H1 (cell line): Measurements from ENCODE around the gene SLC7A8. TPM values are rescaled to one million over a fixed set of nuclear protein-coding genes. Genes with fewer than 3 reads are reported as not detected.

Experiments used
- CTCF ChIA-PET: fragments of 300-600 bp; sonication (Branson Sonifier 250); formaldehyde crosslinking; loops from one replicate; lab custom pipeline; 2021; ENCODE audit not compliant: partially characterized antibody; lab: Charles Lee
- POLR2A ChIA-PET: fragments of 300-600 bp; sonication (Branson Sonifier 250); formaldehyde crosslinking; loops from one replicate; lab custom pipeline; 2021; ENCODE audit warnings: inconsistent platforms; ENCODE audit not compliant: partially characterized antibody; lab: Charles Lee
- DNase-seq, 2 experiments: peaks; one replicate each; pipeline versions ENCODE4 v3.0.0 to v3.0.0-alpha.2; 2010 to 2022; ENCODE audit warnings: low spot score in 2 of 2, low read depth in 1 of 2, mixed read lengths in 1 of 2
- FAIRE-seq: peaks from 2 replicates; lab custom pipeline; 2011; peaks lifted over from hg19 to GRCh38; lab: Jason Lieb, UNC
- H2AFZ ChIP-seq: 2 replicates; pipeline ENCODE4 v1.8.1; 2012; ENCODE audit warnings: low read length, inconsistent platforms
- H2AK5ac ChIP-seq: 2 replicates; pipeline ENCODE4 v1.6.1; 2013; ENCODE audit warnings: low read depth, low read length
- H2BK120ac ChIP-seq: replicated peaks from 2 replicates; pipeline ENCODE3; 2013; ENCODE audit warnings: low read depth, low read length, inconsistent platforms
- H2BK12ac ChIP-seq: 2 replicates; pipeline ENCODE4 v1.6.1; 2013; ENCODE audit warnings: low read depth, low read length
- H2BK15ac ChIP-seq: 2 replicates; pipeline ENCODE4 v1.6.1; 2013; ENCODE audit warnings: low read length
- H2BK20ac ChIP-seq: 2 replicates; pipeline ENCODE4 v1.6.1; 2013; ENCODE audit warnings: low read length
- H2BK5ac ChIP-seq: 2 replicates; pipeline ENCODE4 v1.6.1; 2013; ENCODE audit warnings: low read depth, low read length
- H3K14ac ChIP-seq: 2 replicates; pipeline ENCODE4 v1.6.1; 2013; ENCODE audit warnings: inconsistent platforms; ENCODE audit not compliant: insufficient read length
- H3K18ac ChIP-seq: 2 replicates; pipeline ENCODE4 v1.6.1; 2013; ENCODE audit warnings: low read length; ENCODE audit errors: extremely low read depth
- H3K23ac ChIP-seq: 2 replicates; pipeline ENCODE4 v1.6.1; 2013; ENCODE audit warnings: inconsistent platforms; ENCODE audit not compliant: insufficient read length
- H3K23me2 ChIP-seq: 2 replicates; pipeline ENCODE4 v1.6.1; 2013; ENCODE audit warnings: low read depth, low read length
- H3K27ac ChIP-seq: 2 replicates; pipeline ENCODE4 v1.6.1; 2011; ENCODE audit warnings: low read depth, low read length, inconsistent platforms
- H3K27me3 ChIP-seq, 4 experiments: replicated peaks in 1 of 4; 1 replicate in 1 of 4; 2 replicates in 3 of 4; pipeline versions ENCODE4 v1.6.1 to v1.8.1; 2011 to 2013; ENCODE audit warnings: low read length in 3 of 4, mild to moderate bottlenecking in 3 of 4, inconsistent platforms in 2 of 4, mixed read lengths in 2 of 4, moderate library complexity in 1 of 4; ENCODE audit not compliant: control insufficient read depth in 3 of 4, insufficient read depth in 3 of 4; ENCODE audit errors: extremely low read depth in 1 of 4
- H3K36me3 ChIP-seq, 4 experiments: 2 replicates each; pipeline versions ENCODE4 v1.6.1 to v1.8.1; 2011 to 2013; ENCODE audit warnings: mild to moderate bottlenecking in 4 of 4, low read length in 3 of 4, moderate library complexity in 2 of 4, control low read depth in 1 of 4, inconsistent platforms in 1 of 4; ENCODE audit not compliant: insufficient read depth in 4 of 4, control insufficient read depth in 2 of 4
- H3K4ac ChIP-seq: replicated peaks from 2 replicates; pipeline ENCODE3; 2013; ENCODE audit warnings: low read length, low read depth, mixed read lengths, inconsistent platforms; ENCODE audit not compliant: insufficient read length
- H3K4me1 ChIP-seq, 4 experiments: replicated peaks in 1 of 4; 1 replicate in 1 of 4; 2 replicates in 3 of 4; pipeline versions ENCODE4 v1.6.1 to v1.8.1; 2011 to 2013; ENCODE audit warnings: low read length in 3 of 4, inconsistent platforms in 2 of 4, mixed read lengths in 1 of 4; ENCODE audit not compliant: insufficient read depth in 4 of 4, control insufficient read depth in 3 of 4
- H3K4me2 ChIP-seq, 2 experiments: 2 replicates each; pipeline versions ENCODE4 v1.6.1 to v1.8.1; 2011 to 2013; ENCODE audit warnings: low read depth in 2 of 2, low read length in 2 of 2, control low read depth in 1 of 2, inconsistent platforms in 1 of 2, mild to moderate bottlenecking in 1 of 2; ENCODE audit not compliant: insufficient read depth in 1 of 2
- H3K4me3 ChIP-seq, 4 experiments: fragments of 200-600, 300-600 bp in 1 of 4; sonication (generic), shearing (Covaris generic), sonication (Bioruptor Twin) in 1 of 4; 2 replicates each; pipeline versions ENCODE4 v1.5.1 to v1.8.1; 2011 to 2016; ENCODE audit warnings: low read length in 4 of 4, low read depth in 3 of 4, control low read depth in 2 of 4, inconsistent platforms in 2 of 4, mild to moderate bottlenecking in 2 of 4, mixed read lengths in 1 of 4, moderate library complexity in 1 of 4; ENCODE audit not compliant: insufficient read depth in 2 of 4; ENCODE audit errors: extremely low read depth in 1 of 4
- H3K56ac ChIP-seq: replicated peaks from 2 replicates; pipeline ENCODE3; 2013; ENCODE audit warnings: low read depth, mild to moderate bottlenecking, mixed read lengths, low read length, inconsistent platforms; ENCODE audit not compliant: insufficient read length
- H3K79me1 ChIP-seq: 2 replicates; pipeline ENCODE4 v1.6.1; 2013; ENCODE audit warnings: low read depth, low read length, control low read depth
- H3K79me2 ChIP-seq, 2 experiments: 2 replicates each; pipeline versions ENCODE4 v1.6.1 to v1.8.1; 2012 to 2013; ENCODE audit warnings: low read length in 2 of 2, mild to moderate bottlenecking in 2 of 2, inconsistent platforms in 1 of 2; ENCODE audit not compliant: insufficient read depth in 2 of 2, control insufficient read depth in 1 of 2
- H3K9ac ChIP-seq, 4 experiments: replicated peaks in 1 of 4; 1 replicate in 1 of 4; 2 replicates in 3 of 4; pipeline versions ENCODE4 v1.6.1 to v1.8.1; 2011 to 2013; ENCODE audit warnings: low read depth in 3 of 4, low read length in 3 of 4, control low read depth in 2 of 4, mild to moderate bottlenecking in 2 of 4, moderate library complexity in 2 of 4, inconsistent platforms in 1 of 4; ENCODE audit errors: extremely low read depth in 1 of 4
- H3K9me3 ChIP-seq, 2 experiments: 2 replicates each; pipeline versions ENCODE4 v1.6.1 to v1.8.1; 2012 to 2013; ENCODE audit warnings: mild to moderate bottlenecking in 2 of 2, moderate library complexity in 2 of 2, control low read depth in 1 of 2, inconsistent platforms in 1 of 2, low read depth in 1 of 2, low read length in 1 of 2, mixed read lengths in 1 of 2; ENCODE audit not compliant: insufficient read depth in 2 of 2
- H4K20me1 ChIP-seq, 2 experiments: replicated peaks in 1 of 2; 2 replicates each; pipeline versions ENCODE3 to v1.8.1; 2011 to 2013; ENCODE audit warnings: inconsistent platforms in 2 of 2, low read length in 2 of 2, mild to moderate bottlenecking in 1 of 2; ENCODE audit not compliant: insufficient read depth in 2 of 2, control insufficient read depth in 1 of 2
- H4K5ac ChIP-seq: 2 replicates; pipeline ENCODE4 v1.6.1; 2013; ENCODE audit warnings: low read length, low read depth, mixed read lengths, inconsistent platforms; ENCODE audit not compliant: insufficient read length
- H4K8ac ChIP-seq: 2 replicates; pipeline ENCODE4 v1.8.0; 2013; ENCODE audit warnings: mild to moderate bottlenecking, moderate library complexity, low read length, inconsistent platforms; ENCODE audit not compliant: insufficient read depth; ENCODE audit errors: extremely low read depth
- H4K91ac ChIP-seq: replicated peaks from 2 replicates; pipeline ENCODE3; 2013; ENCODE audit warnings: low read length, mixed read lengths, inconsistent platforms; ENCODE audit not compliant: insufficient read length
- BCL11A ChIP-seq, 2 experiments: IDR thresholded peaks; one replicate each; pipeline ENCODE4 v1.6.1; 2011; ENCODE audit warnings: low read depth in 2 of 2, low read length in 2 of 2, mild to moderate bottlenecking in 2 of 2
- KDM4A ChIP-seq: IDR thresholded peaks from one replicate; pipeline ENCODE4 v1.7.1; 2012; ENCODE audit warnings: low read depth, mild to moderate bottlenecking, moderate library complexity, low read length, inconsistent platforms; ENCODE audit not compliant: severe bottlenecking
- RNF2 ChIP-seq: fragments of 200-900, 300-1000 bp; sonication (generic); IDR thresholded peaks from 2 replicates; pipeline ENCODE4 v1.7.1; 2016; ENCODE audit warnings: borderline replicate concordance, low read depth, mild to moderate bottlenecking, antibody characterized with exemption, low read length; ENCODE audit not compliant: poor library complexity, severe bottlenecking; ENCODE audit errors: missing control alignments
- SP2 ChIP-seq: IDR thresholded peaks from 2 replicates; pipeline ENCODE4 v1.6.1; 2012; ENCODE audit warnings: mild to moderate bottlenecking, low read length, inconsistent platforms
- SUZ12 ChIP-seq: fragments of 200-600 bp; sonication (generic); IDR thresholded peaks from 2 replicates; pipeline ENCODE4 v1.6.1; 2012; ENCODE audit warnings: mild to moderate bottlenecking, inconsistent platforms, low read length, moderate library complexity, mixed read lengths
- WGBS, 2 experiments: shearing (Covaris generic) in 1 of 2; methylation state at CpG; one replicate each; pipeline versions ENCODE4 v1.1.6 to v1.1.7; 2013 to 2015; ENCODE audit warnings: low lambda C conversion rate in 2 of 2, mixed read lengths in 2 of 2, inconsistent platforms in 1 of 2, low coverage in 1 of 2, missing lambda C conversion rate in 1 of 2; ENCODE audit not compliant: insufficient replicate concordance in 2 of 2, insufficient coverage in 1 of 2, insufficient read length in 1 of 2; ENCODE audit errors: extremely low coverage in 1 of 2, missing lambda C conversion rate in 1 of 2; 5-methylcytosine and 5-hydroxymethylcytosine counted together
- polyA plus RNA-seq, 7 experiments: library from polyadenylated mRNA; depleted of rRNA in 3 of 7; stranded (reverse) in 5 of 7; unstranded in 2 of 7; fragments of >200 nt in 5 of 7; fragments of 200-250 nt in 2 of 7; gene quantifications; 1 replicate in 5 of 7; 2 replicates in 1 of 7; 4 replicates in 1 of 7; pipeline versions ENCODE4 v1.2.1 to v1.2.3, GENCODE V29; 2011 to 2013; ENCODE audit warnings: missing spikeins in 2 of 7, mixed read lengths in 2 of 7
- total RNA-seq: library from RNA; stranded (reverse); fragmentation: NEBNext Ultra II Directional; extraction: Animal tissue kit (Norgen Biotek cat#: 25700); gene quantifications from 2 replicates; pipeline ENCODE4 v1.2.1, GENCODE V29; 2021
- TF ChIP-seq, protein P1 (sequence below), 3 experiments: IDR thresholded peaks; 1 replicate in 2 of 3; 2 replicates in 1 of 3; pipeline versions ENCODE4 v1.5.1 to v1.6.1; 2011; ENCODE audit warnings: low read length in 3 of 3, mild to moderate bottlenecking in 3 of 3, inconsistent platforms in 2 of 3, low read depth in 1 of 3, moderate library complexity in 1 of 3; ENCODE audit not compliant: insufficient read depth in 1 of 3; ENCODE audit errors: control extremely low read depth in 1 of 3

SLC7A8 gene
- total and polyA plus RNA-seq, 2 of the 8 experiments (the other 6 are each of a cell fraction or from before 2014, with no cell fraction given) = 182 to 204 TPM

DNA sequence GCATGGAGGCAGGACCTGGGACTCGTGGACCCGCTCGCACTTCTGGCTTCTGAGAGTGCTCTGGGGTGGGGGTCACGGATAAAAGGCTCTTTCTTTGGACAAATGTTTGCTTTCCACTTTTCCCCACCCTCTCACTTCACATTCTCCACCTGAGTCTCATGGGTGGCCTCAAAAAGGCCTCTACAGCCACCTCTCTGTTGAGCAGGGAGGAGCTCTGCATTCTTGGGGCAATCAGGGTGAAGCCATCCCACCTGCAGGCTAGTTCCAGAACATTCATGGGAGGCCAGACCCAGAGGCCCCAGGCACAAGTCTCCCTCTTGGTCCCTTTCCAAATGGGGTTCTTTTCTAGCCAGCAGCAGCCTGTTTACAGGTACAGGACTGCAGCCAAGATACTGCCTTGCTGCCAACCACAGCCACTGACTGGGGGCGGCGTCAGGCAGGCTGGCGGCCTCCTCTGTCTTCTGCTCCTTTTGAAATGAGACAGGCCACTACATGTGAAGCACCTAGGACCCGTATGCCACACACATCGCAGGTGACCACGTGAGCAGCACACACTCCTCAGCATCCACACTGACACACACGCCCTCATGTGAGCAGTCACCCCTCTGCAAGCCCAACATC, 46.2 kb downstream of the SLC7A8 start:
- Histone ChIP-seq H2BK12ac (no peak overlapping the region), H2BK120ac (no peak overlapping the region), H3K27me3 (no peaks in the 10 kb centered on the region), H3K18ac (no peak overlapping the region), H3K9me3 (no peaks in the 10 kb centered on the region), H2BK5ac (no peak overlapping the region), H3K79me2 (no peaks in the 10 kb centered on the region), H3K23ac (no peak overlapping the region), H4K91ac (no peak overlapping the region), H3K14ac (no peak overlapping the region), H4K8ac (no peak overlapping the region), H3K23me2 (no peaks in the 10 kb centered on the region; the same call in 1 of the 2 replicates), H4K5ac (no peak overlapping the region), H3K4ac (no peak overlapping the region), H2AFZ (no peak overlapping the region), H3K27ac (no peak overlapping the region), H3K4me3 (no peak overlapping the region), H4K20me1 (peaks cover 2 to 3% of the 10 kb centered on the region in 2 experiments), H3K9ac (no peak overlapping the region), H2BK20ac (no peak overlapping the region), H3K79me1 (no peaks in the 10 kb centered on the region), H3K56ac (no peak overlapping the region), H2BK15ac (no peak overlapping the region), H3K36me3 (peaks cover 7 to 40% (median 25%) of the 10 kb centered on the region in 4 experiments; a peak in 6 of 8 replicates), H2AK5ac (no peak overlapping the region), H3K4me2 (no peak overlapping the region), H3K4me1 (no peaks in the 10 kb centered on the region)
- WGBS, 2 experiments = 89% methylated on average over 11 of the region's 11 CpGs; no CpG with 5 or more reads in 1 of the 2 experiments
- ChIA-PET POLR2A (interaction anchor here (2.2 kb wide), 1 partner anchor 11 kb away, joined by 9 read pairs; no protein-coding TSS in a partner anchor), CTCF (interaction anchor here (0.8 to 1.4 kb wide), 5 partner anchors 14 to 133 kb away, joined by 3 to 5 read pairs (median 3); no protein-coding TSS in a partner anchor)
- DNase-seq (no peak), FAIRE-seq (no peak)
- TF ChIP-seq RNF2 (no peak), KDM4A (no peak), SP2 (no peak), SUZ12 (no peak), BCL11A (IDR thresholded peaks at IDR 0.05; ENCODE audit: low read depth in 2 of 2, low read length in 2 of 2) (no peak)
- TF ChIP-seq, protein P1, sequence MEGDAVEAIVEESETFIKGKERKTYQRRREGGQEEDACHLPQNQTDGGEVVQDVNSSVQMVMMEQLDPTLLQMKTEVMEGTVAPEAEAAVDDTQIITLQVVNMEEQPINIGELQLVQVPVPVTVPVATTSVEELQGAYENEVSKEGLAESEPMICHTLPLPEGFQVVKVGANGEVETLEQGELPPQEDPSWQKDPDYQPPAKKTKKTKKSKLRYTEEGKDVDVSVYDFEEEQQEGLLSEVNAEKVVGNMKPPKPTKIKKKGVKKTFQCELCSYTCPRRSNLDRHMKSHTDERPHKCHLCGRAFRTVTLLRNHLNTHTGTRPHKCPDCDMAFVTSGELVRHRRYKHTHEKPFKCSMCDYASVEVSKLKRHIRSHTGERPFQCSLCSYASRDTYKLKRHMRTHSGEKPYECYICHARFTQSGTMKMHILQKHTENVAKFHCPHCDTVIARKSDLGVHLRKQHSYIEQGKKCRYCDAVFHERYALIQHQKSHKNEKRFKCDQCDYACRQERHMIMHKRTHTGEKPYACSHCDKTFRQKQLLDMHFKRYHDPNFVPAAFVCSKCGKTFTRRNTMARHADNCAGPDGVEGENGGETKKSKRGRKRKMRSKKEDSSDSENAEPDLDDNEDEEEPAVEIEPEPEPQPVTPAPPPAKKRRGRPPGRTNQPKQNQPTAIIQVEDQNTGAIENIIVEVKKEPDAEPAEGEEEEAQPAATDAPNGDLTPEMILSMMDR (IDR thresholded peaks at IDR 0.05; ENCODE audit: control extremely low read depth in 1 of 3, insufficient read depth in 1 of 3, low read depth in 1 of 3, low read length in 3 of 3) = no peak
